Measurements from ENCODE around the gene FBH1. TPM values are rescaled to one million over a fixed set of nuclear protein-coding genes. Genes with fewer than 3 reads are reported as not detected.

FBH1 gene
- total and polyA plus RNA-seq, 9 of the 15 experiments (the other 6 are each of a cell fraction or from before 2014, with no cell fraction given) = 13.4 to 108 (median 77.8) TPM

GRCh38 chr10:5860066-5860465 lies 30.0 kb upstream of the FBH1 start:
- FAIRE-seq (no peak), ATAC-seq (no peak), DNase-seq (ENCODE audit: extremely low read depth in 1 of 4, low spot score in 3 of 4) (no peak)
- H3K4me1 ChIP-seq (replicated peaks in 1 of 2; ENCODE audit: control insufficient read depth in 2 of 2, insufficient read depth in 2 of 2, low read length in 2 of 2) = no peaks in the 10 kb centered on the region
- intact Hi-C loops (cut with micrococcal nuclease) = no loop called here
- POLR2A ChIA-PET = no interaction called here
- H3K36me3 ChIP-seq (ENCODE audit: control insufficient read depth, insufficient read depth, low read length) = no peaks in the 10 kb centered on the region
- no peak for TF ChIP-seq ZBTB5 (IDR thresholded peaks at IDR 0.05)
- TF ChIP-seq KHSRP (IDR thresholded peaks at IDR 0.05) = no peak
- TF ChIP-seq MCM2 (IDR thresholded peaks at IDR 0.05; ENCODE audit: low read depth) = no peak
- no peak for TF ChIP-seq ZNF408 (CRISPR knock-in tag; IDR thresholded peaks at IDR 0.05; ENCODE audit: low read depth)
- no peak for TF ChIP-seq ZNF384 (IDR thresholded peaks at IDR 0.05; ENCODE audit: low read depth, low read length)
- no peak for TF ChIP-seq ZNF121 (CRISPR knock-in tag; conservative IDR thresholded peaks at IDR 0.05)
- CTCF ChIA-PET (ENCODE audit: low intra/inter-chr PET ratio) = interaction anchor here (0.7 kb wide), 1 partner anchor 74 kb away, joined by 3 read pairs; no protein-coding TSS in a partner anchor
- H3K27ac ChIP-seq (ENCODE audit: extremely low read depth, low read depth, low read length) = no peak overlapping the region
- H3K4me2 ChIP-seq (ENCODE audit: insufficient read depth, low read length) = no peak overlapping the region
- no peak overlapping the region for H3K4me3 ChIP-seq
- no peaks in the 10 kb centered on the region for H3K9me3 ChIP-seq (replicated peaks; ENCODE audit: control insufficient read depth, insufficient read depth, low read depth, low read length)
- in situ Hi-C loops (cut with MboI) = no loop called here
- no peaks in the 10 kb centered on the region for H3K27me3 ChIP-seq (ENCODE audit: control insufficient read depth in 2 of 2, insufficient read depth in 2 of 2, low read length in 2 of 2)
- H4K20me1 ChIP-seq (replicated peaks; ENCODE audit: control insufficient read depth, insufficient read depth, low read length) = no peaks in the 10 kb centered on the region
- no peaks in the 10 kb centered on the region for H3K9me1 ChIP-seq (ENCODE audit: control insufficient read depth, insufficient read depth, low read length)
- H2AFZ ChIP-seq (ENCODE audit: low read depth, low read length) = 0 out of 2 replicates have a peak overlapping the region, but pooled peaks have one; percentile 55
- H3K9ac ChIP-seq (ENCODE audit: insufficient read depth in 1 of 2, low read depth in 2 of 2, low read length in 2 of 2) = no peak overlapping the region; a peak in 1 of 4 replicates
- BruUV-seq (replicated peaks) = no TSS peak
- H3K79me2 ChIP-seq (ENCODE audit: control insufficient read depth, insufficient read depth, low read length) = no peaks in the 10 kb centered on the region
- 54% methylated on average over 6 of the region's 7 CpGs for WGBS (ENCODE audit: insufficient coverage, low coverage, missing lambda C conversion rate)

All from K562 (cell line).